HepG2 (cell line): ENCODE measurements around the gene CLIC3. TPM values are rescaled to one million over a fixed set of nuclear protein-coding genes. Genes with fewer than 3 reads are reported as not detected.
A peak's percentile ranks its signal among the peaks of the same experiment; 100 is the strongest.

Source experiments
- DZIP1 ChIP-seq: sonication (generic); formaldehyde crosslinking; IDR thresholded peaks from 2 replicates; pipeline ENCODE4 v1.5.0; 2020; ENCODE audit warnings: mild to moderate bottlenecking, missing genetic modification reagents
- ETV6 ChIP-seq: sonication (generic); formaldehyde crosslinking; conservative IDR thresholded peaks from 2 replicates; pipeline ENCODE4 v1.4.0; 2020; ENCODE audit warnings: missing genetic modification reagents
- FOXJ3 ChIP-seq: sonication (generic); formaldehyde crosslinking; IDR thresholded peaks from 2 replicates; pipeline ENCODE4 v1.4.0; 2020; ENCODE audit warnings: missing genetic modification reagents, mild to moderate bottlenecking, borderline replicate concordance
- FOXK1 ChIP-seq: sonication (generic); formaldehyde crosslinking; IDR thresholded peaks from 2 replicates; pipeline ENCODE4 v1.4.0; 2020; ENCODE audit warnings: low read depth, missing genetic modification reagents, borderline replicate concordance
- JARID2 ChIP-seq: sonication (generic); formaldehyde crosslinking; IDR thresholded peaks from 2 replicates; pipeline ENCODE4 v1.8.1; 2023; ENCODE audit warnings: missing genetic modification reagents, inconsistent platforms; ENCODE audit not compliant: insufficient replicate concordance
- MEF2D ChIP-seq: sonication (generic); formaldehyde crosslinking; IDR thresholded peaks from 2 replicates; pipeline ENCODE4 v1.5.1; 2020; ENCODE audit warnings: mild to moderate bottlenecking, missing genetic modification reagents
- MLLT10 ChIP-seq: sonication (generic); formaldehyde crosslinking; IDR thresholded peaks from 2 replicates; pipeline ENCODE4 v1.4.0; 2020; ENCODE audit warnings: missing genetic modification reagents
- PHF20 ChIP-seq: sonication (generic); formaldehyde crosslinking; IDR thresholded peaks from 2 replicates; pipeline ENCODE4 v1.5.0; 2020; ENCODE audit warnings: mild to moderate bottlenecking, missing genetic modification reagents
- PLSCR1 ChIP-seq: sonication (generic); formaldehyde crosslinking; IDR thresholded peaks from 2 replicates; pipeline ENCODE4 v1.5.0; 2020; ENCODE audit warnings: missing genetic modification reagents, mild to moderate bottlenecking, borderline replicate concordance
- TBX2 ChIP-seq: sonication (generic); formaldehyde crosslinking; IDR thresholded peaks from 2 replicates; pipeline ENCODE4 v1.5.0; 2020; ENCODE audit warnings: missing genetic modification reagents, mild to moderate bottlenecking, borderline replicate concordance
- TMF1 ChIP-seq: sonication (generic); formaldehyde crosslinking; IDR thresholded peaks from 2 replicates; pipeline ENCODE4 v1.8.1; 2022; ENCODE audit warnings: low read depth, missing genetic modification reagents
- ZBTB7B ChIP-seq: sonication (generic); formaldehyde crosslinking; IDR thresholded peaks from 2 replicates; pipeline ENCODE4 v1.4.0; 2020; ENCODE audit warnings: missing genetic modification reagents
- ZNF205 ChIP-seq: IDR thresholded peaks from 2 replicates; pipeline ENCODE4 v1.6.1; 2018; ENCODE audit warnings: missing biosample characterization, missing genetic modification reagents
- ZNF367 ChIP-seq: sonication (generic); formaldehyde crosslinking; IDR thresholded peaks from 2 replicates; pipeline ENCODE4 v1.4.0; 2020; ENCODE audit warnings: missing genetic modification reagents, borderline replicate concordance
- ZNF501 ChIP-seq: sonication (generic); formaldehyde crosslinking; IDR thresholded peaks from 2 replicates; pipeline ENCODE4 v1.5.1; 2020; ENCODE audit warnings: mild to moderate bottlenecking, moderate library complexity, missing genetic modification reagents
- ZNF558 ChIP-seq: sonication (generic); formaldehyde crosslinking; IDR thresholded peaks from 2 replicates; pipeline ENCODE4 v1.9.0; 2022; ENCODE audit warnings: mild to moderate bottlenecking, missing genetic modification reagents, borderline replicate concordance
- ZNF674 ChIP-seq: sonication (generic); formaldehyde crosslinking; IDR thresholded peaks from 2 replicates; pipeline ENCODE4 v1.5.0; 2020; ENCODE audit warnings: low read depth, mild to moderate bottlenecking, missing genetic modification reagents
- ZNF709 ChIP-seq: sonication (generic); formaldehyde crosslinking; IDR thresholded peaks from 2 replicates; pipeline ENCODE4 v1.5.0; 2020; ENCODE audit warnings: mild to moderate bottlenecking, missing genetic modification reagents
- ZNF883 ChIP-seq: sonication (generic); formaldehyde crosslinking; IDR thresholded peaks from 2 replicates; pipeline ENCODE4 v1.5.1; 2020; ENCODE audit warnings: mild to moderate bottlenecking, missing genetic modification reagents; ENCODE audit errors: not compliant biosample characterization
- polyA plus RNA-seq, 8 experiments: library from polyadenylated mRNA; depleted of rRNA in 3 of 8; stranded (reverse) in 7 of 8; unstranded in 1 of 8; fragments of >200 nt; fragmentation: Illumina TruSeq in 4 of 8; extraction: Trizol in 4 of 8; gene quantifications; 2 replicates each; pipeline versions ENCODE4 v1.2.1 to v1.2.3, GENCODE V29; 2011 to 2016; ENCODE audit warnings: low read depth in 4 of 8, missing spikeins in 1 of 8, mixed read lengths in 1 of 8; ENCODE audit not compliant: insufficient read depth in 1 of 8
- total RNA-seq, 5 experiments: library from RNA; depleted of rRNA; stranded (reverse); fragments of >200 nt; fragmentation: Illumina TruSeq; extraction: Trizol; gene quantifications; 2 replicates each; pipeline ENCODE4 v1.2.3, GENCODE V29; 2016; ENCODE audit warnings: low read depth in 1 of 5
- TF ChIP-seq, protein P1 (sequence below): sonication (generic); formaldehyde crosslinking; IDR thresholded peaks from 2 replicates; pipeline ENCODE4 v1.4.0; 2020; ENCODE audit warnings: missing genetic modification reagents, borderline replicate concordance
- TF ChIP-seq, protein P2 (sequence below): IDR thresholded peaks from 2 replicates; pipeline ENCODE4 v1.6.1; 2016; ENCODE audit warnings: missing compliant biosample characterization, missing genetic modification reagents, borderline replicate concordance

Gene CLIC3
- total and polyA plus RNA-seq, 2 of the 13 experiments (the other 11 are each of a cell fraction or from before 2014, with no cell fraction given), result 0.51 to 1.5 TPM

DNA sequence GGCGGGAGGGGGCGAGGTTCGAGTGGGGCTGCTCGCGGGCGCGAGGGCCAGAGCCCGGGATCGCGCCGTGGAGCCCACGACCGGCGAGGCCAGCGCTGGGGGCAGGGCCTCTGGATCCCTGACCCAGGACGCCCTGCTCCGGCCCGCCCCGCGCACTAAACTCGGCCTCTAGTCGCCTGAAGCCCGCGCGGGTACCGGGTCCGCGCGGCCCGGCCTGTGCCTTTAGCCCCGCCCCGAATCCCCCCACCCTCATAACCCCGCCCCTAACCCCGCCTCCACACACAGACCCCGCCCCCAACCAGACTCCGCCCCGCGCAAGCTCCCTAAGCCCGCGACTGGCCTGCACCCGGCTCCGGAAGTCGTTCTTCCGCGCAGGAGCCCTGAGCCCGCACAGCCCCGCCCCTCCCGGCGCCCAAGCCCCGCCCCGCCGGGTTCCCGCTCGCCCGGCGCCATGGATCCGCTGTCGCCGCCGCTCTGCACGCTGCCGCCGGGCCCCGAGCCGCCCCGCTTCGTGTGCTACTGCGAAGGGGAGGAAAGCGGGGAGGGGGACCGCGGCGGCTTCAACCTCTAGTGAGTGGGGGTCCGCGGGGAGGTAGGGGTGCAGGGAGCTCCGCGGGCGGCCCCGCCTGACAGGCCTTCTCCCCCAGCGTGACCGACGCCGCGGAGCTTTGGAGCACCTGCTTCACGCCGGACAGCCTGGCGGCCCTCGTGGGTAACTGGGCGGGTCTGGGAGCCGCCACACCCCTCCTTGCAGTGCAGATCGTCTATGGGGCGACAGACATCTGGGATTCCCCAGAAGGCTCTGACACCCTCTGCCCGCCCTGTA lies 4.2 kb downstream of the CLIC3 start, which contains the start of gene PAXX (continued):
- TF ChIP-seq, protein P1, sequence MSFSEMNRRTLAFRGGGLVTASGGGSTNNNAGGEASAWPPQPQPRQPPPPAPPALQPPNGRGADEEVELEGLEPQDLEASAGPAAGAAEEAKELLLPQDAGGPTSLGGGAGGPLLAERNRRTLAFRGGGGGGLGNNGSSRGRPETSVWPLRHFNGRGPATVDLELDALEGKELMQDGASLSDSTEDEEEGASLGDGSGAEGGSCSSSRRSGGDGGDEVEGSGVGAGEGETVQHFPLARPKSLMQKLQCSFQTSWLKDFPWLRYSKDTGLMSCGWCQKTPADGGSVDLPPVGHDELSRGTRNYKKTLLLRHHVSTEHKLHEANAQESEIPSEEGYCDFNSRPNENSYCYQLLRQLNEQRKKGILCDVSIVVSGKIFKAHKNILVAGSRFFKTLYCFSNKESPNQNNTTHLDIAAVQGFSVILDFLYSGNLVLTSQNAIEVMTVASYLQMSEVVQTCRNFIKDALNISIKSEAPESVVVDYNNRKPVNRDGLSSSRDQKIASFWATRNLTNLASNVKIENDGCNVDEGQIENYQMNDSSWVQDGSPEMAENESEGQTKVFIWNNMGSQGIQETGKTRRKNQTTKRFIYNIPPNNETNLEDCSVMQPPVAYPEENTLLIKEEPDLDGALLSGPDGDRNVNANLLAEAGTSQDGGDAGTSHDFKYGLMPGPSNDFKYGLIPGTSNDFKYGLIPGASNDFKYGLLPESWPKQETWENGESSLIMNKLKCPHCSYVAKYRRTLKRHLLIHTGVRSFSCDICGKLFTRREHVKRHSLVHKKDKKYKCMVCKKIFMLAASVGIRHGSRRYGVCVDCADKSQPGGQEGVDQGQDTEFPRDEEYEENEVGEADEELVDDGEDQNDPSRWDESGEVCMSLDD (CRISPR knock-in tag), result 0 out of 2 replicates have a peak, but pooled peaks have one; percentile 18
- no peak for TF ChIP-seq MEF2D (CRISPR knock-in tag)
- TF ChIP-seq ZNF367 (CRISPR knock-in tag), result no peak
- TF ChIP-seq FOXJ3 (CRISPR knock-in tag), result no peak
- TF ChIP-seq ZNF883, result peak; percentile 29
- TF ChIP-seq ZNF205 (CRISPR knock-in tag), result 0 out of 2 replicates have a peak, but pooled peaks have one; percentile 35
- TF ChIP-seq PHF20 (CRISPR knock-in tag), result peak; percentile 14; the same call in 1 of the 2 replicates
- TF ChIP-seq ZNF558 (CRISPR knock-in tag), result peak; percentile 55; the same call in 1 of the 2 replicates
- TF ChIP-seq MLLT10 (CRISPR knock-in tag), result no peak
- TF ChIP-seq DZIP1, result peak; percentile 22; the same call in 1 of the 2 replicates
- no peak for TF ChIP-seq ZNF709 (CRISPR knock-in tag)
- 0 out of 2 replicates have a peak, but pooled peaks have one; percentile 51 for TF ChIP-seq ZNF501
- no peak for TF ChIP-seq ZBTB7B (CRISPR knock-in tag)
- TF ChIP-seq, protein P2, sequence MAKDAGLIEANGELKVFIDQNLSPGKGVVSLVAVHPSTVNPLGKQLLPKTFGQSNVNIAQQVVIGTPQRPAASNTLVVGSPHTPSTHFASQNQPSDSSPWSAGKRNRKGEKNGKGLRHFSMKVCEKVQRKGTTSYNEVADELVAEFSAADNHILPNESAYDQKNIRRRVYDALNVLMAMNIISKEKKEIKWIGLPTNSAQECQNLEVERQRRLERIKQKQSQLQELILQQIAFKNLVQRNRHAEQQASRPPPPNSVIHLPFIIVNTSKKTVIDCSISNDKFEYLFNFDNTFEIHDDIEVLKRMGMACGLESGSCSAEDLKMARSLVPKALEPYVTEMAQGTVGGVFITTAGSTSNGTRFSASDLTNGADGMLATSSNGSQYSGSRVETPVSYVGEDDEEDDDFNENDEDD, result peak; percentile 69; the same call in 1 of the 2 replicates
- no peak for TF ChIP-seq TBX2 (CRISPR knock-in tag)
- TF ChIP-seq ZNF674, result 0 out of 2 replicates have a peak, but pooled peaks have one; percentile 45
- TF ChIP-seq PLSCR1, result no peak
- TF ChIP-seq JARID2 (CRISPR knock-in tag), result no peak
- peak; percentile 79; the same call in 1 of the 2 replicates for TF ChIP-seq TMF1 (CRISPR knock-in tag)
- no peak for TF ChIP-seq FOXK1 (CRISPR knock-in tag)
- TF ChIP-seq ETV6 (CRISPR knock-in tag), result no peak; the same call in 1 of the 2 replicates
